HG03469 (cell line): ENCODE data around the gene PAX2.
"Not testable (repeated sequence)": the region's sequence is repeated elsewhere in the genome, so short reads cannot be mapped to it uniquely, and the experiment has no call there.

ENCODE experiments used
- ATAC-seq: cut with Tn5 transposase; IDR thresholded peaks from one replicate; pipeline ENCODE4 v1.9.1; 2021; ENCODE audit warnings: mild to moderate bottlenecking, moderate library complexity, moderate number of reproducible peaks; ENCODE audit not compliant: unreplicated experiment

The PAX2 gene

GRCh38 chr10:100744987-100745881 is at the start of gene PAX2:
PAX2 (plus strand) TSS chr10:100745582; CDS start chr10:100746261, 679 bp downstream.
- no peak for ATAC-seq

- ATAC-seq = no peak
Observed at GRCh38 chr10:100696477-100696901, 48.9 kb upstream of the PAX2 start.

- ATAC-seq = no peak
Observed at GRCh38 chr10:100697070-100697469, 48.3 kb upstream of the PAX2 start.

- no peak for ATAC-seq
Observed at GRCh38 chr10:100697631-100698030, 47.8 kb upstream of the PAX2 start.

- ATAC-seq = not testable (repeated sequence)
Observed at GRCh38 chr10:100701704-100702103, 43.7 kb upstream of the PAX2 start.

GRCh38 chr10:100705139-100705538 is 40.2 kb upstream of the PAX2 start:
- no peak for ATAC-seq

- ATAC-seq = no peak
Observed at GRCh38 chr10:100707261-100707848, 38.0 kb upstream of the PAX2 start.

- no peak for ATAC-seq
Observed at GRCh38 chr10:100709146-100710082, 36.0 kb upstream of the PAX2 start.

GRCh38 chr10:100710151-100710871 is 35.1 kb upstream of the PAX2 start:
- no peak for ATAC-seq

GRCh38 chr10:100713049-100713858 is 32.1 kb upstream of the PAX2 start:
- no peak for ATAC-seq

- ATAC-seq = no peak
Observed at GRCh38 chr10:100713859-100714565, 31.4 kb upstream of the PAX2 start.

- no peak for ATAC-seq
Observed at GRCh38 chr10:100714566-100714950, 30.8 kb upstream of the PAX2 start.

- no peak for ATAC-seq
Observed at GRCh38 chr10:100715101-100715444, 30.3 kb upstream of the PAX2 start.

GRCh38 chr10:100715445-100716385 is 29.7 kb upstream of the PAX2 start:
- ATAC-seq = no peak

GRCh38 chr10:100717166-100717565 is 28.2 kb upstream of the PAX2 start:
- ATAC-seq = no peak

- ATAC-seq = no peak
Observed at GRCh38 chr10:100718197-100718742, 27.1 kb upstream of the PAX2 start.

- no peak for ATAC-seq
Observed at GRCh38 chr10:100723180-100723579, 22.2 kb upstream of the PAX2 start.
